Hepatocyte (in vitro differentiated cells): ENCODE results near the gene PRPS1L1.

Experiments used
- EZH2 ChIP-seq: fragments of 200-600 bp; sonication (generic); IDR thresholded peaks from 2 replicates; pipeline ENCODE4 v1.6.1; 2016; ENCODE audit warnings: antibody characterized with exemption, mild to moderate bottlenecking, borderline replicate concordance
- EZH2phosphoT487 ChIP-seq: fragments of 200-600 bp; sonication (generic); IDR thresholded peaks from one replicate; pipeline ENCODE4 v1.6.1; 2018; ENCODE audit warnings: antibody characterized with exemption, mild to moderate bottlenecking, low read depth, moderate library complexity; ENCODE audit not compliant: unreplicated experiment, severe bottlenecking
- TF ChIP-seq, protein P1 (sequence below): fragments of 200-600 bp; sonication (generic); IDR thresholded peaks from 2 replicates; pipeline ENCODE4 v1.5.1; 2016; ENCODE audit warnings: antibody characterized with exemption, mild to moderate bottlenecking; ENCODE audit not compliant: poor library complexity

DNA sequence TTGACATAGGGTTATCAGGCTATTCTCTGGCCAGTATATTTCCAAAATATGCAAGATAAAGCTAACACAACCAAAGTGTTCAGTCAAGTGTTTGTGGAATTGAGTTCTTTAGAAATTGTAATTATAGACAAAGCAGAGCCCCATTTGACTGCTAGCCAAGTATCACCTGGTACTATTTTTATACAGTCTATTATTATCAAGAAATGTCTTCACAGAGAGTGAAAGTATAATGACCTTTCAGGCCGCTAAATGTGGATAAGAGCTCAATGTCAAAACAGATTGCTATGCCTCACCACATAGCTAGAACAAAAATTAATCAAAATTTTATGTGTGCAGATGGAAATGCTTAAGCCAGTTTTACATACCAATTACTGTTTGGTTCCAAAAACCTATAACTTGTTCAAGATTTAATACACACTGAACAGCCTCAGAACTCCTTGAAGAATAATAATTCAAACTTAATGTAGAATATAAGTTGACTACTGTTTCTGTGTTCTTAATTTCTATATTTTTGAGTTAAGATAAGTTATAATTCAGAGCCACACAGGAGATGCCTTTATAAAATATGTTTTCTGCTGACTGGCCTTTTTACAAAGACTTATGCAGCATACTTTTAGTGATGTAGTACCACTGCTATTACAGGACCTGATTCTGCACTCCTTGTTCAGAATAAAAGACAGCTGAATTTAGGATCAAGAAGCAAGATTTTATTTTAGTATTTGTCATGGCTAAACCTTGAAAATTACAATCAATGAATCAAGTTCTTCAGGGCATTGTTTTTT, 31.0 kb downstream of the PRPS1L1 start:
- TF ChIP-seq, protein P1, sequence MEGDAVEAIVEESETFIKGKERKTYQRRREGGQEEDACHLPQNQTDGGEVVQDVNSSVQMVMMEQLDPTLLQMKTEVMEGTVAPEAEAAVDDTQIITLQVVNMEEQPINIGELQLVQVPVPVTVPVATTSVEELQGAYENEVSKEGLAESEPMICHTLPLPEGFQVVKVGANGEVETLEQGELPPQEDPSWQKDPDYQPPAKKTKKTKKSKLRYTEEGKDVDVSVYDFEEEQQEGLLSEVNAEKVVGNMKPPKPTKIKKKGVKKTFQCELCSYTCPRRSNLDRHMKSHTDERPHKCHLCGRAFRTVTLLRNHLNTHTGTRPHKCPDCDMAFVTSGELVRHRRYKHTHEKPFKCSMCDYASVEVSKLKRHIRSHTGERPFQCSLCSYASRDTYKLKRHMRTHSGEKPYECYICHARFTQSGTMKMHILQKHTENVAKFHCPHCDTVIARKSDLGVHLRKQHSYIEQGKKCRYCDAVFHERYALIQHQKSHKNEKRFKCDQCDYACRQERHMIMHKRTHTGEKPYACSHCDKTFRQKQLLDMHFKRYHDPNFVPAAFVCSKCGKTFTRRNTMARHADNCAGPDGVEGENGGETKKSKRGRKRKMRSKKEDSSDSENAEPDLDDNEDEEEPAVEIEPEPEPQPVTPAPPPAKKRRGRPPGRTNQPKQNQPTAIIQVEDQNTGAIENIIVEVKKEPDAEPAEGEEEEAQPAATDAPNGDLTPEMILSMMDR, result no peak
- TF ChIP-seq EZH2 (no peak), EZH2phosphoT487 (no peak)
